ENCODE data around the gene TSPAN18. TPM values are rescaled to one million over a fixed set of nuclear protein-coding genes. Genes with fewer than 3 reads are reported as not detected.
A peak's percentile ranks its signal among the peaks of the same experiment; 100 is the strongest.

The TSPAN18 gene
- 1 to 10 TPM in 2 of 4 donors, under 1 TPM in 2; 0.95 to 4.5 (median 2.3) TPM for total RNA-seq

GRCh38 chr11:44726283-44727113 is at the start of gene TSPAN18:
Gene TSPAN18 (plus strand): TSS chr11:44726962. CDS start chr11:44906417, 179,455 bp downstream.
- H3K4me3 ChIP-seq (ENCODE audit: low read depth, poor library complexity, severe bottlenecking) = peak within 1 kb of the TSS; percentile 37
- TF ChIP-seq POLR2A (IDR thresholded peaks at IDR 0.05) (no peak), CTCF (IDR thresholded peaks at IDR 0.05) (no peak)
- WGBS, 2 donors = 6 to 13% methylated on average over 24 to 26 of the region's 67 CpGs
- no peak for DNase-seq (ENCODE audit: low spot score in 2 of 2)
- intact Hi-C loops (cut with DNase I; ENCODE audit: low total_unique reads) = loop anchor here (10.0 kb wide), 1 partner anchor 168 kb away; no protein-coding TSS in a partner anchor

- TF ChIP-seq CTCF (IDR thresholded peaks at IDR 0.05) (no peak), POLR2A (IDR thresholded peaks at IDR 0.05) (no peak)
- no peak for DNase-seq (ENCODE audit: low spot score in 2 of 2)
- WGBS, 2 donors = 42 to 66% methylated on average over 9 of the region's 9 CpGs
- intact Hi-C loops (cut with DNase I; ENCODE audit: low total_unique reads) = no loop called here
- no peak overlapping the region for H3K4me3 ChIP-seq (ENCODE audit: low read depth, poor library complexity, severe bottlenecking)
Observed at GRCh38 chr11:44680982-44681597, 45.7 kb upstream of the TSPAN18 start.

- DNase-seq (ENCODE audit: low spot score in 2 of 2) = no peak
- TF ChIP-seq POLR2A (IDR thresholded peaks at IDR 0.05) (no peak), CTCF (IDR thresholded peaks at IDR 0.05) (no peak)
- H3K4me3 ChIP-seq (ENCODE audit: low read depth, poor library complexity, severe bottlenecking) = no peak overlapping the region
- WGBS, 2 donors = 82 to 90% methylated on average over 2 of the region's 2 CpGs
- intact Hi-C loops (cut with DNase I; ENCODE audit: low total_unique reads) = no loop called here
Observed at GRCh38 chr11:44681698-44682097, 45.1 kb upstream of the TSPAN18 start.

- intact Hi-C loops (cut with DNase I; ENCODE audit: low total_unique reads) = no loop called here
- no peak overlapping the region for H3K4me3 ChIP-seq (ENCODE audit: low read depth, poor library complexity, severe bottlenecking)
- no peak for DNase-seq (ENCODE audit: low spot score in 2 of 2)
- 74 to 83% methylated on average over 10 of the region's 10 CpGs for WGBS, 2 donors
- TF ChIP-seq POLR2A (IDR thresholded peaks at IDR 0.05) (no peak), CTCF (IDR thresholded peaks at IDR 0.05) (no peak)
Observed at GRCh38 chr11:44684859-44685281, 41.9 kb upstream of the TSPAN18 start.

- WGBS, 2 donors = 74 to 76% methylated on average over 4 of the region's 4 CpGs
- DNase-seq (ENCODE audit: low spot score in 2 of 2) = no peak
- intact Hi-C loops (cut with DNase I; ENCODE audit: low total_unique reads) = no loop called here
- no peak overlapping the region for H3K4me3 ChIP-seq (ENCODE audit: low read depth, poor library complexity, severe bottlenecking)
- no peak for TF ChIP-seq CTCF (IDR thresholded peaks at IDR 0.05)
- TF ChIP-seq POLR2A (IDR thresholded peaks at IDR 0.05) = no peak
Observed at GRCh38 chr11:44687388-44687787, 39.4 kb upstream of the TSPAN18 start.
